H54 (cell line): ENCODE measurements around the gene C11orf21.

Source experiments
- DNase-seq: peaks from one replicate; pipeline ENCODE4 v3.0.0; 2011; ENCODE audit warnings: low spot score, mixed read lengths; ENCODE audit not compliant: insufficient read length
- FAIRE-seq: peaks from 3 replicates; lab custom pipeline; 2011; peaks lifted over from hg19 to GRCh38; lab: Jason Lieb, UNC
- POLR2A ChIP-seq: IDR thresholded peaks from 2 replicates; pipeline ENCODE4 v1.6.1; 2011; ENCODE audit warnings: low read depth, mild to moderate bottlenecking, low read length

C11orf21 gene

GRCh38 chr11:2316169-2316962, 14.6 kb upstream of the C11orf21 start:
- TF ChIP-seq POLR2A: no peak
- FAIRE-seq (no peak), DNase-seq (no peak)

- TF ChIP-seq POLR2A: no peak
- no peak for DNase-seq
- no peak for FAIRE-seq
These were observed 13.9 kb upstream of the C11orf21 start for GRCh38 chr11:2315395-2316168.

GRCh38 chr11:2314525-2315394, 13.0 kb upstream of the C11orf21 start:
- peak; percentile 67 for DNase-seq
- no peak; the same call in 1 of the 2 replicates for TF ChIP-seq POLR2A
- FAIRE-seq: no peak

GRCh38 chr11:2314136-2314524, 12.4 kb upstream of the C11orf21 start:
- no peak for DNase-seq
- FAIRE-seq: no peak
- no peak for TF ChIP-seq POLR2A

- FAIRE-seq (no peak), DNase-seq (no peak)
- no peak for TF ChIP-seq POLR2A
These were observed 11.6 kb upstream of the C11orf21 start for GRCh38 chr11:2313051-2313951.

GRCh38 chr11:2312232-2313042, 10.7 kb upstream of the C11orf21 start:
- FAIRE-seq (peak; percentile 65), DNase-seq (peak; percentile 94)
- TF ChIP-seq POLR2A: no peak

GRCh38 chr11:2311353-2312133, 9.8 kb upstream of the C11orf21 start:
- DNase-seq: no peak
- TF ChIP-seq POLR2A: no peak

GRCh38 chr11:2310786-2311352, 9.2 kb upstream of the C11orf21 start:
- no peak for TF ChIP-seq POLR2A
- DNase-seq (no peak), FAIRE-seq (no peak)

More at GRCh38 chr11:2311353-2312133, 9.8 kb upstream of the C11orf21 start:
- FAIRE-seq: no peak

- no peak for FAIRE-seq
- TF ChIP-seq POLR2A: no peak
- no peak for DNase-seq
These were observed 8.5 kb upstream of the C11orf21 start for GRCh38 chr11:2310073-2310785.

GRCh38 chr11:2309251-2310072, 7.7 kb upstream of the C11orf21 start:
- TF ChIP-seq POLR2A: no peak
- no peak for DNase-seq
- no peak for FAIRE-seq
